GM18508 (cell line): ENCODE results near the gene GEMIN4.

Experiments
- ATAC-seq: cut with Tn5 transposase; IDR thresholded peaks from one replicate; pipeline ENCODE4 v1.9.1; 2021; ENCODE audit warnings: moderate number of reproducible peaks; ENCODE audit not compliant: insufficient read depth, unreplicated experiment

Gene GEMIN4

DNA sequence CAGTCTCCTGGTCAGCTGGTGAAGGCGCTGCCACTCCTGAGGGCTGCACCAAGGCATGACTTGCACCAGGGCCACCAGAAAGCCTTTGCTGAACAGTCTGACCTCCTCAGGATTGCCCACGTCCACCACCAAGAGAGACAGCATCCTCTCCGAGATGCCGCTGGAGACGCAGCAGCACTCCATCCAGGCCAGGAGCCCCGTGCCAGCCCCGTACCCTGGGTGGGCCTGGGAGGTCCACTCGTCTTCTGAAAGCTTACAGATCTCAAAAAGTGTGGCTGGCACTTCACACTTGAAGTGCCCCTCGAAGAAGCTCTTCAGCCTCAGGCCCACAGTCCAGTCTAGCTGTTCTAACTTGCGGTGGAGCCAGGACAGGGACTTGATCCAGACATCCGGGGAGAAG, 6.7 kb downstream of the GEMIN4 start:
- no peak for ATAC-seq

DNA sequence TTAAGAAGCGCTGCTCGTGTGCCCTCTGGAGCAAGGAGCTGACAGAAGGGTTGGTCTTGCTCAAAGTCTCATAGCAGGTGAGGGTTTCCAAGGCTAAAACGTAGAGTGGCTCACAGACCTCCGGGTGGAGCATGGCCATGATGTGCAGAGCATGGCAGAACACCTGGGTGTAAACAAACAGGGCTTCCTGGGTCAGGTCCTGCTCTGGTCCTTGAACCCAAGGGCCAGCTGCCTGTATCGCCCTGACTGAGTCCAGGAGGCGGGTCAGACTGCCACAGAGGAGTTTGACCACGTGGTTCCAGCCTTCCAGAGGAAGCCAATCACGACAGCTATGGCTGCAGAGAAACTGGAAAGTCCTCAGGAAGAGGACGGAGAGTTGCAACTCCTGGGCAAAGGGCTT, 7.1 kb downstream of the GEMIN4 start:
- ATAC-seq, result no peak

DNA sequence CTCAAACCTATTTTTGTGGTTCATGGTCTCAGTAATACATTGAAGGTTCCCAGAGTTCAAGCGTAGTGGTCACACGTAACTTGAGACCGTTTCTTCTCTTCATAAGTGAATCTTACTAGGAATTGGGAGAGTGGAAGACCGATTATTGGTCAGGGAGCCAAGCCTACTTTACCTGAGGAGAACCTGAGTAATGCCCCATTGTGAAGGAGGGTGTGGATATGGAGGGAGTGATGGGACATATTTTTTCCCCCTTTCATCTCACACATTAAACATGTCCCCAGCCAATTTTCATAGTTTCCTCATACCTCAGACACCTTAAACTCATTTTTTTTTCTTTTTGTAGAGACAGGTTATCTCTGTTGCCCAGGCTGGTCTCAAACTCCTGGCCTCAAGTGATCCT, 8.9 kb downstream of the GEMIN4 start:
- no peak for ATAC-seq

DNA sequence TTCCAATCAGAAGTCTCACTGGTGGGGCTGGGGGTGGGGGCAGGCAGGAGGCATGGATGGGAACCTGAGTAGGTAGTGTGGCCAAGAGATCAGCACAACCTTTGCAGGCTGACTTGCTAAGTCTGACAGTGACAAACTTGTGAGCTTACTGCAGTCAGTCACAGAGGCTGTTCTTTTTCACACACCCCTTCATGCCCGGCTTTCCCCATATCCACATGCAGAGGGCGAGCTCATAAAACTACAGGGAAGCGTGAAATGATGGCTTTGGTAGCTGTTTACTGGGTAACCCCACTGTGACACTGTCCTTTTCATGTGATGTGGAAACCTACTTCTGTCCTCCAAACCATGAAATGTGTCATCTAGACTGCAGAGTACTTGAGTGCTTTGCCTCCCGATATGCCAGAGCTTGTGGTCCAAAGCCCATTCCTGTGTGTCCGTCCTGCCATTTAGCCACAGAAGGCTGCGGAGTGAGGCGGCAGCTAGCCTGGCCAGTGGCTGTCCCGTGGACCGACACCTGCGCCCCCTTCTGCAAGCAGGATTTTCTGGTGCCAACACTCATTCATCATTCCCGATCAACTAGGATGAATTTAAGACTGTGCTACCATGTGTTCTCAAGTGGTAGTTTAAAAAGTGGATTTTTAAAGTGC, 9.8 kb downstream of the GEMIN4 start:
- no peak for ATAC-seq

DNA sequence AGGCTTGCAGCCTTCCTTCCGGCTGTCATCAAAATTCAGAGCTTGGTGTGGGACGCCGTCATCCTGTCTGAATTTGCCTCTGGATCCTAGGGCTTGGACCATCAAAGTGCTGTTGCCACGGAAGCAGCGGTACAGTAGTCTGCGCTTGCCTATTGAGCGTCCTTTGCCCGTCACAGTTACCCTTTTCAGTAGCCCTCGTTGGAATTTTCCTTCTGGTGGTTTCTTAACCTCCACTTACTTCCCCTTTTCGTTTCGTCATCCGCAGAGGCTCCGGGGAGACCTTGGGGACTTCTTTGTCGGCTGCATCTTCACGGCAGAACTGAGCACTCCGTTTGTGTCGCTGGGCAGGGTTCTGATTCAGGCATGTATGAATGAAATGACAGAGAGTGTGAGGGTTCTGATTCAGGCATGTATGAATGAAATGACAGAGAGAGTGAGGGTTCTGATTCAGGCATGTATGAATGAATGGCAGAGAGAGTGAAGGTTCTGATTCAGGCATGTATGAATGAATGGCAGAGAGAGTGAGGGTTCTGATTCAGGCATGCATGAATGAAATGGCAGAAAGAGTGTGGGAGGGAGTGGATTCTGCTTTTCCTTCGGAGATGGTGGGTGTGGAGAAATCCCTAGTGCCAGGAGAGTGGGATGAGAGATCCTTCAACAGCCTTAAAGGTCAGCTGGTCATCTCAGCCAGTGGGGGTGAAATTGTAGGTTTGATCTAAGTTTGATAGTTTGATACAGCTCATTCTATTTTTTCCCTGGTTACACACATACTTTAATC, 11.6 kb downstream of the GEMIN4 start:
- ATAC-seq, result no peak

DNA sequence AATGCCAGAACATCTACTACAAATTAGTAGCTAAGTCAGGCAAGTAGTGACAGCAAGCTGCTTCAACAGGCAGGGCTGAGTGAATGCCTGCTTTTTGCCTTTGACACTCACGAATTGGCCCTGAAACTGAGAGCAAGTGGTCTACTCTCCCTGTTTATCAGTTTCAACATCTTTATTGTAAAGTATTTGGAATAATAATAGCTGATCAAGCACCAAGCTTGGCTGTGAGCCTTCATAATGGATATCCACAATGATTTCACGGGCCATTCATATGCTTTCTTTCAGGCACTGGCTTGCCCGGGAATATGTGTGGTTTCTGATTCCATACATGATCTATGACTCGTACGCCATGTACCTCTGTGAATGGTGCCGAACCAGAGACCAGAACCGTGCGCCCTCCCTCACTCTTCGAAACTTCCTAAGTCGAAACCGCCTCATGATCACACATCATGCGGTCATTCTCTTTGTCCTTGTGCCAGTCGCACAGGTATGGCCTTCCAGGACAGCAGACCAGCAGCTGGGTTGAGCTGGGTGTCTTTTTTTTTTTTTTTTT, 14.4 kb downstream of the GEMIN4 start:
- no peak for ATAC-seq

DNA sequence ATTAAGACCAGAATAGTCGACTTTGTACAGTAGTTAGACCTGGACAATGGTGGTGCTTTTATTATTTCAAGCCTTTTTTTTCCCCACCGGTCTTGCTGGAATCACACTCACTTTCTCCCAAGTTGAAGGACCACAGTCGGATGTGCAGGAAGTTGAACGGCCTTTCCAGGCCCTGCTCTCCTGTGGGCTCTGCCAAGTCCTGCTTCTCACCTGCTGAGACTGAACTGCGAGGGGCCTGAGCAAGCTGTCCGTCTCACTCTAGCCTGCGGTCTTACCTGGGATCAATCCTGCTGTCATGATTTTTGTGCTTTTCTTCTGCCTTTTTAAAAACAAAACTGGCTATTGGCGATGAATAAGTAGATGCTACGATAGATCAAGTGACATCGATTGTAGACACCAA, 18.3 kb downstream of the GEMIN4 start:
- ATAC-seq, result no peak

DNA sequence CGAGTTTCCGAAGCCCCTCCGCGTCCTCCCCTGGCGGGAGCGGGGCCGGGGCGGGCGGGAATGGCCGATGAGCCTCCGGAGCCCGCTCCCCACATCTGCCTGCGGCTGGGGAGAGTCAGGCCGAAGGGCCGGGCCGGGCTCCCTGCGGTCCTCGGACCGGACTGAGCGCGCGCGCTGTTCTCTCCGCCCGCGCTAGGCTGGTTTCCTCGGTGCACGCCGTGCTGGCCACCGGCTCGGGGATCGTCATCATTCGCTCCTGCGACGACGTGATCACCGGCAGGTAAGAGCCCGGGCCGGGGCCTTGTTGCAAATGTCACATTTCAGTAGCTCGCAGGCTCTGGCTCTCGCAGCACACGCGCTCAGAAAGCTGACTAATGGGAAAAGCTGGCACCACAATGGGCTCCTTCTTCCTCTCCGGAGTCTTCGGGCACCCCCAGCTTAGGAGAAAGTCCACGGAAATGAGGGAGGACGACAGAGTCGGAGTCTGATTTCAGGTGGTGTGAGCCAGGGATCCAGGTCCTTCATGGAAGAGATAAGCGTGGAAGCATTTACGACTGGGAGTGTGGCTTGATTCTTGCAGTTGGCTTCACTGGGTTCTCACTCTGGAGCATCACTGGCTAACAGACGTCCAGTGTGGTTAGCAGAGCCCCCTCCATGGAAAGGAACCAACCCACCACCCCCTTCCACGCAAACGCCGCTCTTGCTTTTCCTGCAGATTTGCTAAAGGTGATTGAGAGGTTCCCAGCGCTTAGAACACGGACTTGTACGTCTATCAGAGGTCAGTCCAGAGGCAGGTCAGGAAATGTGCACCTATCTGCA, 19.0 kb downstream of the GEMIN4 start:
- no peak for ATAC-seq

DNA sequence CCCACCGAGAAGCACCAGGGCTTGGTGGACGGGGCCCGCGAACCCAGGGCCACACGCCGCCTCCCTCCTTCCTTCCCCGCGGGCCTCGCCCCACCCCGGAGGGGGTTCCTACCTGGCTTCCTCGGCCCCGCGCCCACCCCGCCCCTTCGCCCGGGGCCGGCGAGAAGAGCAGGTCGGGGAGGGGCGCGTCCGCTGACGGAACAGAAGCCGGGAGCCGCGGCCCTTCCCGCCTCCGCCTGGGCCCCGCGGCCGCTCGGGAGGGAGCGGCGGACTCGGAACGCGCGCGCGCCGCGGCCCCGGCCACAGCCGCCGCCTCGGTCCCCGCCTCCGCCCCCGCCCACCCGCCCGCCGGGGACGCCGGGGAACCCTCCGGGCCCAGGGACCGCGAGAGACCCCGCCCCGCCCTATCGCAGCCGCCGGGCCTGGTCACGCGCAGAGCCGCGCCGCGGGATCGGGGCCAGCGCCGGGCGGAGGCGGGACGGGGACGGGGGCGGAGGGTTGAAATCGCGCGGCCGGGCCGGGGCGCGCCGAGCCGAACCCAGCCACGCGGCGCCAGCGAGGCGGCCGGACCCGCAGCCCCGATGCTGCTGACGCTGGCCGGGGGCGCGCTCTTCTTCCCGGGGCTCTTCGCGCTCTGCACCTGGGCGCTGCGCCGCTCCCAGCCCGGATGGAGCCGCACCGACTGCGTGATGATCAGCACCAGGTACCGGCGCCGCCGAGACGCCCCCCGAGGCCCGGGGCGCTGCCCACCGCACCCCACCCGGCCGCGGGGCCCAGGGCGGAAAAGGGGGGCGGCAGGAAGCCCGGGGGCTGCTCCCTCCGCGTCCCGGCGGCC, 19.8 kb downstream of the GEMIN4 start, which contains the start of gene TLCD3A:
Gene TLCD3A, plus strand, starts transcription at position 530 of the 835 bp plus-strand sequence. Its CDS starts 52 bp downstream, at position 582.
- ATAC-seq, result no peak

DNA sequence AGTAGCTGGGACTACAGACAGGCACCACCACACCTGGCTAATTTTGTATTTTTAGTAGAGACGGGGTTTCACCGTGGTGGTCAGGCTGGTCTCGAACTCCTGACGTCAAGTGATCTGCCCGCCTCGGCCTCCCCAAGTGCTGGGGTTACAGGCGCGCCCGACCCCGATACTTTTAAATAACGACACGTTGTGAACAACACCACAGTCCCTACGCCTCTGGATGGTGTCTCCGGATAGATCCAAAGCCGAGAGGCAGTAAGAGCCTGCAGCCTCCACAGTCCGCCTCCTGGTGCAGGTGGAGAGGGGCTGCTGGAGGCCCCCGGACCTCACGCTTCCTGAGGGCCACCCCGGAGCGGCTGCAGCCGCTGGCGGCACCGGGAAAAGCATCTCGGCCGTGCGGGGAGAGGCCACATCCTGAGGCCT, 20.4 kb downstream of the GEMIN4 start:
- no peak for ATAC-seq

DNA sequence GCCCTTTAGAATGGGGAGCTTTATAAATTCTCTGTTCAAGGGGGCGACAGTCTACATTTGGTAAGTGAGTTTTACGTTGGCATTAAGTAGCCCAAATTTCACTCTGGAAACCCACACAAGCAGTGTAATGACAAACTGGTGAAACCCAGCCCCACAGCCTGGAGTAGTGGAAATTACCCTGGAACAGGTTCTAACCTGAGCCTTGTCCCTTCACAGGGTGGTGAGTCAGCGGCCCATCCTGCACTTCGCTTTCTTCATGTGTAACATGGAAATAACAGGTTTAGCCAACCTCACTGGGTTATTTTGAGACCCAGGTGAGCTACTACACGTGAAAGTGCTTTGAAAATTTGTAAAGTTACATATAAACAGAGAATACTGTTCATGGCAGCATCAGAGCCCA, 23.2 kb downstream of the GEMIN4 start:
- ATAC-seq, result no peak

DNA sequence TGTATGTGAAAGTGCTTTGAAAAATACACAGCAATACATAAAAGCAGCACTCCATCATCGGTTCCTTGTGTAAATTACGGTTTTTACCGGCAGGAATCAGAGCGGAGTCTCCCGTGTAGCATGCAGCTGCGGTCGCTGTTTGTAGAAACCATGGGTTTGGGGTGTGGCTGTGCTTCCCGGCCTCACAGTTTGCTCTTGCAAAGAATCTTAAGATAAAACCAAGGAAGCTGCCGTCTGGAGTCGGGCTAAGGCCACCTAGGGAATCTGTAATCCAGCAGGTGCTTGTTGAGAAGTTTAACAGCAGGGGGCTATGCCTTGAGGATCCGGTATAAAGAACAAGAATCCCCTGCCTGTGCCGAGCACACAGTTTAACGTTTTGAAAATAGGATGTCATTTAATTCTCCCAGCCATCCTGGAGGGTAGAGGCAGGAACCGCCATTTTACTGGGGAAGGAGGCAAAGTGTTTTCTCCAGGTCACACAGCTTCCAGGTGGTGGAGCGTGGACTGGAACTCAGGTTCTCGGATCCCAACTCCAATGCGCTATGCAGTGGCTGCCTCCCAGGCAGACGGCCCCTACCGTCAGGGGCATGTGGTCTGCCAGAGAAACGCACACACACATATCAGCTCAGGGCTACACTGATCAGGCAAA, 25.7 kb downstream of the GEMIN4 start:
- no peak for ATAC-seq

DNA sequence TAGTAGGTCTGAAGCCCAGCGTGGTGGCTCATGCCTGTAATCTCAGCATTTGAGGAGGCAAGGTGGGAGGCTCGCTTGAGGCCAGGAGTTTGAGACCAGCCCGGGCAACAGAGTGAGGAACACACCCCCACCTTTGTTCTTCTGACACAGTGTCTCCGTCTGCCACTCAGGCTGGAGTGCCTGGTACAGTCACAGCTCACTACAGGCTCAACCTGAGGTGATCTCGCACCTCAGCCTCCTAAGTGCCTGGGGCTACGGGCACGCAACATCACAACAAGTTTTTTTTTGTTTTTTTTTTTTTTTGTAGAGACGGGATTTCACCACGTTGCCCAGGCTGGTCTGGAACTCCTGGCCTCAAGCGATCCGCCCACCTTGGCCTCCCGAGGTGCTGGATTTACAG, 26.3 kb downstream of the GEMIN4 start:
- ATAC-seq, result no peak

DNA sequence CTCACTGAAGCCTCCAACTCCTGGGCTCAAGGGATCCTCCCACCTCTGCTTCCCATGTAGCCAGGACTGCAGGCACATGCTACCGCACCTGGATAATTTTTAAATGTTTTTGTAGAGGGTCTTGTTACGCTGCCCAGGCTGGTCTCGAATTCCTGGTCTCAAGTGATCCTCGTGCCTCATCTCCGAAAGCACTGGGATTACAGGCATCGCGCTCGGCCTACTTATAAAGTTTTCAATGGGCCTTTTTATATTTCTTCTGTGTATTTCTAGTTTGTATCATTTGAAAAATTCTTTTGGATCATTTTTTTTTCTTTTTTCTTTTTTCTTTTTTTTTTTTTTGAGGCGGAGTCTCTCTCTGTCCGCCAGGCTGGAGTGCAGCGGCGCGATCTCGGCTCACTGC, 27.0 kb downstream of the GEMIN4 start:
- ATAC-seq, result no peak

DNA sequence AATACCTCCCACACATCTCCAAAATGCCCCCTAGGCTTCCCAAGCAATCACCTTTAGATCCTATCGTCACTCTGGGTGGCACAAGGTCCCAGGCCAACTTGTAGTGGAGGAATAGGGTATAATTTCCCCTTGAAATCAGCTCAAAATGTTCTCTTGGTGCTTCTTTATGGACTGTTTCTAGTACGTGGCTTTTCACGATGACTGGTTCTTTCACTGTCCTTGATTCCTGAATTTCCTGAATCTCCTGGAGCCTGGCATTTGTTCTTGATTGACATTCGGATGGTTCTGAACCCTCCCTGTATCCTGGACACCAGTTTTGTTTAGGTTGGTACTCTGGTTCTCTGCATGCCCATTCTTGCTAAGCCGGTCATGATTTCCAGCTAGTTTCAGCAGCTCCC, 30.5 kb downstream of the GEMIN4 start:
- ATAC-seq, result no peak

DNA sequence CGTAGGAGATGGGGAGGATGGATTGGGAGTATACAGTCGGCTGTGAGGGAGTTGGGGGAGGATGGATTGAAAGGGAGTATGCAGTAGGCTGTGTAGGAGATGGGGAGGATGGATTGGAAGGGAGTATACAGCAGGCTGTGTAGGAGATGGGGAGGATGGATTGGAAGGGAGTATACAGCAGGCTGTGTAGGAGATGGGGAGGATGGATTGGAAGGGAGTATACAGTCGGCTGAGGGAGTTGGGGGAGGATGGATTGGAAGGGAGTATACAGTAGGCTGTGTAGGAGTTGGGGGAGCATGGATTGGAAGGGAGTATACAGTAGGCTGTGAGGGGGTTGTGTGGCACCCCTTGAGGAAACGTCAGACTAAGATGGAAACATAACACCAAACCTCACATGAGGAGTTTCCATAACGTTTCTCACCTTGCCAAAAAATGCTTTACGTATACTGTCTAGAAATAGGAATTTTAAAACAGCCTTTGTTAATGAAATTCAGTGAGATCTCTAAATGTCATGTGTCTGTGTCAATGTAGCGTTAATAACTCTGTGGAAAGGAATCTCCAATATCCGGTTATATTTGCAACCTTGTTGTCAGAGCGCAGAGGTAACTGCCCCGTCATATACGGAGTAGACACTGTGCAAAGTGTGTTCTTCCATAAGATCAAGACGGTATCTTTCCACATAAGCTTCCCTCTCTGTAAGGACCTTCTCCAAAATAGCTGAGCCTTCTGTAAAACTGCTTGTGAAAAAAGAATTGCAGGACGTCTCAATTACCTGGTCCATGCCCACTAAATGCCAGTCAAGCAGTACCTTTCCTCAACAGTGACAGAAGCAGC, 31.1 kb downstream of the GEMIN4 start:
- no peak for ATAC-seq

DNA sequence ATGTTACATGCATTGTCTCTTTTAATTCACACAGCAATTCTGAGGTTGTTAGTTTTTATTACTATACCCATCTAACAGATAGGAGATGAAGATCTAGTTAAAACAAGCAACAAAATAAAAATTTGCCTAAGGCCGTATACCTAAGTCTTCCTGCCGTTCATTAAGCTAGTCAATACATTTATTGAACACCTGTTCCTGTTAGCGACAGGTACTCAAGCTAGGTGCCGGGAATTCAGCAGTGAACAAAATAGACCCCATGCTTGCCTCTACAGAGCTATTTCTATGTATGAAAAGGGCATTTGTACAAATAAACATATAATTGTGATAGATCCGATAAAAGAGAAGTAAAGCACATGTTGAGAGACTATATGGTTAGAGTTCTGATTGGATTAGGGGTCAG, 34.0 kb downstream of the GEMIN4 start:
- no peak for ATAC-seq

DNA sequence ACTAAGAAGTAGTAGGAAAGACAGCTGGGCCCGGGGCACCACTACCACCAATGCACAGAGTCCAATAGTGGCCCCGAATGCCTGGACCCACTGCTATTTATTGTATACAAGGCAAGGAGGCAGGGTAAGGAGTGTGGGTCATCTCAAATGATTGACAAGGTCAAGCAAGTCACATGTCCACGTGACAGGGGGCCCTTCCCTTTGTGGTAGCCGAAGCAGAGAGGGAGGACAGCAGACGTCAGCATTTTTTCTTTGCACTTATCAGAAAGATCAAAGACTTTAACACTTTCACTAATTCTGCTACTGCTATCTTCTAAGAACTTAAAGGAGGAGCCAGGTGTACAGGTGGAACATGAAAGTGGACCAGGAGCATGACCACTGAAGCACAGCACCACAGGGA, 43.9 kb downstream of the GEMIN4 start:
- no peak for ATAC-seq

DNA sequence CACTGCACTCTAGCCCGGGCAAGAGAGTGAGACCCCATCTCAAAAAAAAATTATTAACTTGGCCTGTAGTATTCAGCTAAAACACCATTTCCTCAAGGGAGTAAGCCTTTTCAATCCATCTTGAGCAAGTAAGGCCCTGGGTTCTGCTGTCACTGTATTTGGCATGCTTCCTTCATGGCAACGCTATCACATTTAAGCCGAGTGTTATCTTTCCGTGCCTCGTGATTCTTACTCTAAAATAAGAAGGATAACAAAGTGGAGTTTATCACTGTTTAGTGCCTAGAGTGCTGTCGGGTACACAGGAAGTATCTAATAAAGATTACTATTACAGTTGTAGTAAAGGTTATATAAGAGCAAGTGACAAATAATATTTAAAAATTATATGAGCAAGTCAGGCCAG, 46.2 kb downstream of the GEMIN4 start:
- no peak for ATAC-seq
